HCT116 (cell line): ENCODE measurements around the gene KIAA0825. TPM values are rescaled to one million over a fixed set of nuclear protein-coding genes. Genes with fewer than 3 reads are reported as not detected.

Source experiments
- ATAC-seq: fragments of 200-7000 bp; cut with Tn5 transposase; 2 replicates; pipeline ENCODE4 v1.9.1; 2020; ENCODE audit warnings: mild to moderate bottlenecking, moderate library complexity
- BruUV-seq: library from RNA; stranded (reverse); fragments of 400-500 nt; replicated peaks from 2 replicates; lab custom pipeline; 2021; lab: Mats Ljungman, UMichigan
- CTCF ChIA-PET: fragments of 300-600 bp; sonication (Branson Sonifier 250); formaldehyde crosslinking; loops from one replicate; lab custom pipeline; 2021; ENCODE audit warnings: antibody characterized with exemption; lab: Charles Lee
- POLR2A ChIA-PET: fragments of 300-600, 350-600 bp; sonication (Branson Sonifier 250); formaldehyde crosslinking; loops from one replicate; lab custom pipeline; 2021; ENCODE audit warnings: antibody characterized with exemption; lab: Charles Lee
- RAD21 ChIA-PET, 2 experiments: fragments of 300-600 bp; sonication (Branson Sonifier 250); formaldehyde crosslinking; loops; one replicate each; lab custom pipeline; 2023; ENCODE audit warnings: low total read pairs in 2 of 2; ENCODE audit not compliant: uncharacterized antibody in 2 of 2, unreplicated experiment in 2 of 2, low non-redundant PET in 1 of 2; lab: Charles Lee
- DNase-seq: peaks from one replicate; pipeline ENCODE4 v3.0.0-alpha.2; 2010; ENCODE audit warnings: low read depth, low spot score
- H2AFZ ChIP-seq: fragments of 200-600 bp; shearing (Covaris generic), sonication (generic); 2 replicates; pipeline ENCODE4 v1.6.1; 2017; ENCODE audit warnings: low read depth, mixed run types, mixed read lengths, antibody characterized with exemption, low read length; ENCODE audit not compliant: poor library complexity, severe bottlenecking
- H3K27ac ChIP-seq: 2 replicates; pipeline ENCODE4 v1.5.1; 2012; ENCODE audit warnings: low read depth, low read length
- H3K27me3 ChIP-seq: fragments of 200-600 bp; sonication (generic); 2 replicates; pipeline ENCODE4 v1.6.1; 2016; ENCODE audit warnings: mixed run types, low read length, mixed read lengths; ENCODE audit not compliant: insufficient read depth
- H3K36me3 ChIP-seq, 2 experiments: fragments of 200-500 bp in 1 of 2; fragments of 200-600 bp in 1 of 2; sonication (Bioruptor generic) in 1 of 2; sonication (generic) in 1 of 2; 2 replicates each; pipeline versions ENCODE4 v1.5.1 to v1.6.1; 2014 to 2016; ENCODE audit warnings: low read length in 2 of 2, inconsistent platforms in 1 of 2, mixed read lengths in 1 of 2, mixed run types in 1 of 2; ENCODE audit not compliant: insufficient read depth in 2 of 2, control insufficient read depth in 1 of 2
- H3K4me1 ChIP-seq, 2 experiments: fragments of 200-600 bp in 1 of 2; sonication (generic) in 1 of 2; 2 replicates each; pipeline versions ENCODE4 v1.5.1 to v1.6.1; 2012 to 2017; ENCODE audit warnings: low read length in 2 of 2, inconsistent platforms in 1 of 2, mild to moderate bottlenecking in 1 of 2, mixed read lengths in 1 of 2, mixed run types in 1 of 2, moderate library complexity in 1 of 2; ENCODE audit not compliant: insufficient read depth in 2 of 2, control insufficient read depth in 1 of 2
- H3K4me2 ChIP-seq: fragments of 200-600 bp; sonication (generic); 2 replicates; pipeline ENCODE4 v1.6.1; 2017; ENCODE audit warnings: mixed run types, low read length, mixed read lengths
- H3K4me3 ChIP-seq, 2 experiments: fragments of 200-600 bp in 1 of 2; sonication (generic) in 1 of 2; replicated peaks in 1 of 2; 2 replicates each; pipeline ENCODE4 v1.5.1; 2011 to 2016; ENCODE audit warnings: low read length in 2 of 2, control low read depth in 1 of 2, low read depth in 1 of 2, mild to moderate bottlenecking in 1 of 2, mixed read lengths in 1 of 2, mixed run types in 1 of 2
- H3K79me2 ChIP-seq: fragments of 200-600 bp; sonication (generic); 2 replicates; pipeline ENCODE4 v1.6.1; 2017; ENCODE audit warnings: mild to moderate bottlenecking, mixed run types, low read length, moderate library complexity, mixed read lengths; ENCODE audit not compliant: insufficient read depth
- H3K9ac ChIP-seq: fragments of 200-600 bp; sonication (generic); 2 replicates; pipeline ENCODE4 v1.6.1; 2016; ENCODE audit warnings: low read length, mixed read lengths
- H3K9me2 ChIP-seq: fragments of 200-600 bp; sonication (generic), shearing (Covaris generic); 2 replicates; pipeline ENCODE4 v1.6.1; 2017; ENCODE audit warnings: mixed run types, mild to moderate bottlenecking, moderate library complexity; ENCODE audit not compliant: insufficient read depth
- H3K9me3 ChIP-seq, 2 experiments: fragments of 200-500 bp in 1 of 2; fragments of 200-600 bp in 1 of 2; sonication (Bioruptor generic) in 1 of 2; sonication (generic) in 1 of 2; 2 replicates each; pipeline ENCODE4 v1.6.1; 2014 to 2017; ENCODE audit warnings: low read length in 2 of 2, mixed read lengths in 2 of 2, inconsistent platforms in 1 of 2, low read depth in 1 of 2, mild to moderate bottlenecking in 1 of 2, mixed run types in 1 of 2, moderate library complexity in 1 of 2; ENCODE audit not compliant: control insufficient read depth in 1 of 2, insufficient read depth in 1 of 2
- H4K20me1 ChIP-seq: fragments of 200-600 bp; sonication (generic), shearing (Covaris generic); 2 replicates; pipeline ENCODE4 v1.6.1; 2017; ENCODE audit warnings: mixed run types, mild to moderate bottlenecking, moderate library complexity; ENCODE audit not compliant: insufficient read depth
- CBX3 ChIP-seq: IDR thresholded peaks from 2 replicates; pipeline ENCODE4 v1.6.1; 2012; ENCODE audit warnings: low read depth
- CEBPB ChIP-seq: IDR thresholded peaks from 2 replicates; pipeline ENCODE4 v1.6.1; 2012; ENCODE audit warnings: low read depth
- EGR1 ChIP-seq: IDR thresholded peaks from 2 replicates; pipeline ENCODE4 v1.6.1; 2012; ENCODE audit warnings: low read depth
- ELF1 ChIP-seq: IDR thresholded peaks from 2 replicates; pipeline ENCODE4 v1.6.1; 2012; ENCODE audit warnings: low read depth, borderline replicate concordance
- EZH2phosphoT487 ChIP-seq: fragments of 200-600 bp; IDR thresholded peaks from 2 replicates; pipeline ENCODE4 v1.6.1; 2018; ENCODE audit warnings: antibody characterized with exemption, borderline replicate concordance
- FOSL1 ChIP-seq: IDR thresholded peaks from 2 replicates; pipeline ENCODE4 v1.6.1; 2012; ENCODE audit warnings: low read depth
- POLR2A ChIP-seq: IDR thresholded peaks from 2 replicates; pipeline ENCODE4 v1.7.0; 2011; ENCODE audit warnings: borderline replicate concordance; ENCODE audit not compliant: insufficient read depth, insufficient read length; ENCODE audit errors: extremely low read depth
- RAD21 ChIP-seq: IDR thresholded peaks from 2 replicates; pipeline ENCODE4 v1.6.1; 2012; ENCODE audit warnings: low read depth, mild to moderate bottlenecking
- SIN3A ChIP-seq: IDR thresholded peaks from 2 replicates; pipeline ENCODE4 v1.6.1; 2012; ENCODE audit warnings: low read depth
- SP1 ChIP-seq: IDR thresholded peaks from 2 replicates; pipeline ENCODE4 v1.6.1; 2012; ENCODE audit warnings: low read depth
- SRF ChIP-seq: IDR thresholded peaks from 2 replicates; pipeline ENCODE4 v1.6.1; 2012; ENCODE audit warnings: low read depth
- TCF7L2 ChIP-seq: IDR thresholded peaks from 2 replicates; pipeline ENCODE4 v1.7.0; 2011; ENCODE audit warnings: borderline replicate concordance, inconsistent platforms; ENCODE audit not compliant: insufficient read depth, insufficient read length; ENCODE audit errors: extremely low read depth
- ZFX ChIP-seq: fragments of 450-650 bp; IDR thresholded peaks from 2 replicates; pipeline ENCODE4 v1.6.1; 2017
- intact Hi-C: fragments of 100-400 bp; cut with micrococcal nuclease; formaldehyde crosslinking; loops from 2 replicates; pipeline ENCODE4 v1.10.0; 2022
- total RNA-seq: library from RNA; stranded (reverse); gene quantifications from one replicate; pipeline ENCODE4 v1.2.1, GENCODE V29; 2021; ENCODE audit not compliant: unreplicated experiment
- TF ChIP-seq, protein P1 (sequence below): IDR thresholded peaks from 2 replicates; pipeline ENCODE4 v1.6.1; 2011; ENCODE audit warnings: mild to moderate bottlenecking, low read length, moderate library complexity; ENCODE audit not compliant: insufficient replicate concordance; ENCODE audit errors: extremely low read depth
- TF ChIP-seq, protein P2 (sequence below), 3 experiments: fragments of 200-600 bp in 1 of 3; sonication (generic) in 1 of 3; IDR thresholded peaks in 2 of 3; conservative IDR thresholded peaks in 1 of 3; 2 replicates each; pipeline ENCODE4 v1.5.1; 2012 to 2017; ENCODE audit warnings: low read depth in 2 of 3, low read length in 2 of 3, antibody characterized with exemption in 1 of 3, borderline replicate concordance in 1 of 3, control low read depth in 1 of 3, mild to moderate bottlenecking in 1 of 3, mixed read lengths in 1 of 3, mixed run types in 1 of 3, moderate library complexity in 1 of 3; ENCODE audit not compliant: insufficient read depth in 1 of 3
- TF ChIP-seq, protein P3 (sequence below): IDR thresholded peaks from 2 replicates; pipeline ENCODE4 v1.6.1; 2012
- TF ChIP-seq, protein P4 (sequence below): IDR thresholded peaks from 2 replicates; pipeline ENCODE4 v1.6.1; 2012

The KIAA0825 gene
- total RNA-seq, 1 experiment from 2014 or later, result 1.4 TPM

DNA sequence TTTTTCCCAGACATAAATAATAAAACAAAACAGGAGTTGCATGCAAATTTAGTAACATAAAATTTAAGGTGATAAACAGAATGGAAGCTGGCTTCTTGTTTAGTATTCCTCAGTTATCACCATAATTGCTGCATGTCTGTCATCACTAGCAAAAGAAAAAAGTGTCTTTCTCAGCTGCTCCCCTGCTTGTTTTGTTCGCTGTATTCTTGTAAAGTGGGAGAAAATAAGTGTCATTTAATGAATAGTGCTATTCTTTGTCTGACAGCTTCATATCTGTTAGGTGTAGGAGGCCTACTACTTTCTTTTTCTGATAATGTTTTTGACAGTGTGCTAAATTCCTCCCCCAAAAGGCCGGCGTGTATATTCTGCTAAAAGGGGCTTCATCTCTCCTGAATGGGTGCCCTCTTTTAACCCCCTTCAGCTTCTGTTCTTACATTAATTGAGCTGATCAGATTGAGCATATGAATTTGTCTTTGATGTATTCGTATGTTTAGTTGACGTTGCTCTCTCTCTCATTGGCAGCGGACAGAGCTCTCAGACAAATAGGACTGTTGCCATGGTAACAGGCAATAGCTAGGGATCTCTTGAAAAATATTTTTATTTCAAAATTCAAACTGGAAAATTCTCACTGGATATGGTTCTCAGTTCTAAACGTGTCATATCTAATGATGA lies 303.8 kb downstream of the KIAA0825 start:
- intact Hi-C loops, result no loop called here
- CTCF ChIA-PET, result no interaction called here

DNA sequence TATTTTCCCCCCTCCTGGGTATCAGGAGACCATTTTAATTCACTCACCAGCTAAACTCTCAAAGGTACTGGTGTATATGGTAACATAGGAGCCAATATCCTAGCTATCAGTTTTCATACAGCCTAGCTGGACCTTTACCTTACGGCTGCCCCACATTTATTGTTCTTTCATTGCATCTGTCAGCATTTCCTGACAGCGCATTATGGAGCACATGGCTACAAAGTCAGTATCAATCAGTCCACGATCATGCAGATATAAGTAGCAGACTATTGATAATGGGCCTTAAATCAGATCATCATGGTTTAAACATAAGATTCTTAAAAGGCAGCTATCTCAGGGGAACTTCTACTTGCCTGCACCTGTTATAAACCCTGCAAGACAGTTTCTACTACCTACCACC lies 304.7 kb downstream of the KIAA0825 start:
- Histone ChIP-seq H3K79me2 (no peaks in the 10 kb centered on the region), H3K4me3 (no peak overlapping the region), H3K9ac (no peak overlapping the region), H3K27me3 (no peaks in the 10 kb centered on the region), H4K20me1 (no peaks in the 10 kb centered on the region), H3K4me2 (no peak overlapping the region), H3K9me3 (no peaks in the 10 kb centered on the region), H3K36me3 (no peaks in the 10 kb centered on the region), H3K4me1 (no peaks in the 10 kb centered on the region), H3K27ac (no peak overlapping the region), H2AFZ (no peak overlapping the region), H3K9me2 (no peaks in the 10 kb centered on the region)
- ChIA-PET CTCF (no interaction called here), RAD21 (interaction anchor here in 1 of 2 experiments (0.5 kb wide), 1 partner anchor 429 kb away, joined by 3 read pairs; no protein-coding TSS in a partner anchor), POLR2A (no interaction called here)
- ATAC-seq (no peak), DNase-seq (no peak)
- intact Hi-C loops, result no loop called here
- BruUV-seq, result no TSS peak
- TF ChIP-seq EGR1 (no peak), ZFX (no peak), POLR2A (no peak), CBX3 (no peak), ELF1 (no peak)
- TF ChIP-seq, protein P1, sequence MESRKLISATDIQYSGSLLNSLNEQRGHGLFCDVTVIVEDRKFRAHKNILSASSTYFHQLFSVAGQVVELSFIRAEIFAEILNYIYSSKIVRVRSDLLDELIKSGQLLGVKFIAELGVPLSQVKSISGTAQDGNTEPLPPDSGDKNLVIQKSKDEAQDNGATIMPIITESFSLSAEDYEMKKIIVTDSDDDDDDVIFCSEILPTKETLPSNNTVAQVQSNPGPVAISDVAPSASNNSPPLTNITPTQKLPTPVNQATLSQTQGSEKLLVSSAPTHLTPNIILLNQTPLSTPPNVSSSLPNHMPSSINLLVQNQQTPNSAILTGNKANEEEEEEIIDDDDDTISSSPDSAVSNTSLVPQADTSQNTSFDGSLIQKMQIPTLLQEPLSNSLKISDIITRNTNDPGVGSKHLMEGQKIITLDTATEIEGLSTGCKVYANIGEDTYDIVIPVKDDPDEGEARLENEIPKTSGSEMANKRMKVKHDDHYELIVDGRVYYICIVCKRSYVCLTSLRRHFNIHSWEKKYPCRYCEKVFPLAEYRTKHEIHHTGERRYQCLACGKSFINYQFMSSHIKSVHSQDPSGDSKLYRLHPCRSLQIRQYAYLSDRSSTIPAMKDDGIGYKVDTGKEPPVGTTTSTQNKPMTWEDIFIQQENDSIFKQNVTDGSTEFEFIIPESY, result no peak
- TF ChIP-seq, protein P2, sequence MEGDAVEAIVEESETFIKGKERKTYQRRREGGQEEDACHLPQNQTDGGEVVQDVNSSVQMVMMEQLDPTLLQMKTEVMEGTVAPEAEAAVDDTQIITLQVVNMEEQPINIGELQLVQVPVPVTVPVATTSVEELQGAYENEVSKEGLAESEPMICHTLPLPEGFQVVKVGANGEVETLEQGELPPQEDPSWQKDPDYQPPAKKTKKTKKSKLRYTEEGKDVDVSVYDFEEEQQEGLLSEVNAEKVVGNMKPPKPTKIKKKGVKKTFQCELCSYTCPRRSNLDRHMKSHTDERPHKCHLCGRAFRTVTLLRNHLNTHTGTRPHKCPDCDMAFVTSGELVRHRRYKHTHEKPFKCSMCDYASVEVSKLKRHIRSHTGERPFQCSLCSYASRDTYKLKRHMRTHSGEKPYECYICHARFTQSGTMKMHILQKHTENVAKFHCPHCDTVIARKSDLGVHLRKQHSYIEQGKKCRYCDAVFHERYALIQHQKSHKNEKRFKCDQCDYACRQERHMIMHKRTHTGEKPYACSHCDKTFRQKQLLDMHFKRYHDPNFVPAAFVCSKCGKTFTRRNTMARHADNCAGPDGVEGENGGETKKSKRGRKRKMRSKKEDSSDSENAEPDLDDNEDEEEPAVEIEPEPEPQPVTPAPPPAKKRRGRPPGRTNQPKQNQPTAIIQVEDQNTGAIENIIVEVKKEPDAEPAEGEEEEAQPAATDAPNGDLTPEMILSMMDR (IDR thresholded peaks at IDR 0.05 in 2 of 3, conservative IDR thresholded peaks at IDR 0.05 in 1 of 3; ENCODE audit: borderline replicate concordance in 1 of 3, insufficient read depth in 1 of 3, low read depth in 2 of 3, low read length in 2 of 3), result no peak

More for the DNA sequence above, 303.8 kb downstream of the KIAA0825 start:
- H3K4me1 ChIP-seq, result no peaks in the 10 kb centered on the region
- ChIA-PET RAD21 (interaction anchor here in 1 of 2 experiments (0.5 kb wide), 1 partner anchor 429 kb away, joined by 3 read pairs; no protein-coding TSS in a partner anchor), POLR2A (no interaction called here)
- no peak overlapping the region for H3K4me3 ChIP-seq
- DNase-seq (no peak), ATAC-seq (no peak)
- no peaks in the 10 kb centered on the region for H3K9me2 ChIP-seq
- no peaks in the 10 kb centered on the region for H4K20me1 ChIP-seq
- H3K36me3 ChIP-seq, result no peaks in the 10 kb centered on the region
- H3K4me2 ChIP-seq, result no peak overlapping the region
- H3K9ac ChIP-seq, result no peak overlapping the region
- H3K27ac ChIP-seq, result no peak overlapping the region
- H2AFZ ChIP-seq, result no peak overlapping the region
- no peaks in the 10 kb centered on the region for H3K9me3 ChIP-seq
- no peaks in the 10 kb centered on the region for H3K79me2 ChIP-seq
- H3K27me3 ChIP-seq, result no peaks in the 10 kb centered on the region
- TF ChIP-seq TCF7L2, result no peak
- TF ChIP-seq SP1, result no peak
- TF ChIP-seq, protein P3, sequence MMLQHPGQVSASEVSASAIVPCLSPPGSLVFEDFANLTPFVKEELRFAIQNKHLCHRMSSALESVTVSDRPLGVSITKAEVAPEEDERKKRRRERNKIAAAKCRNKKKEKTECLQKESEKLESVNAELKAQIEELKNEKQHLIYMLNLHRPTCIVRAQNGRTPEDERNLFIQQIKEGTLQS, result no peak
- no peak for TF ChIP-seq ELF1
- no peak for TF ChIP-seq SIN3A
- TF ChIP-seq RAD21, result no peak
- TF ChIP-seq SRF, result no peak
- TF ChIP-seq EGR1, result no peak
- TF ChIP-seq, protein P4, sequence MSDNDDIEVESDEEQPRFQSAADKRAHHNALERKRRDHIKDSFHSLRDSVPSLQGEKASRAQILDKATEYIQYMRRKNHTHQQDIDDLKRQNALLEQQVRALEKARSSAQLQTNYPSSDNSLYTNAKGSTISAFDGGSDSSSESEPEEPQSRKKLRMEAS, result no peak
- TF ChIP-seq FOSL1, result no peak
- TF ChIP-seq ZFX, result no peak
- no peak for TF ChIP-seq EZH2phosphoT487
- TF ChIP-seq CEBPB, result no peak
- BruUV-seq, result no TSS peak
